PC-3 (cell line): ENCODE measurements around the gene SH2D1A. TPM values are rescaled to one million over a fixed set of nuclear protein-coding genes. Genes with fewer than 3 reads are reported as not detected.

Experiments used
- ATAC-seq: fragments of 200-7000 bp; cut with Tn5 transposase; 2 replicates; pipeline ENCODE4 v1.9.1; 2020; ENCODE audit warnings: mild to moderate bottlenecking, moderate library complexity
- BruUV-seq: library from RNA; stranded (reverse); fragments of 400-500 nt; replicated peaks from 2 replicates; lab custom pipeline; 2021; lab: Mats Ljungman, UMichigan
- CTCF ChIA-PET: fragments of 300-600 bp; sonication (Branson Sonifier 250); formaldehyde crosslinking; loops from one replicate; lab custom pipeline; 2022; ENCODE audit warnings: antibody characterized with exemption; lab: Charles Lee
- POLR2A ChIA-PET: fragments of 300-600 bp; sonication (Branson Sonifier 250); formaldehyde crosslinking; loops from one replicate; lab custom pipeline; 2022; ENCODE audit warnings: antibody characterized with exemption; ENCODE audit not compliant: unreplicated experiment; lab: Charles Lee
- DNase-seq: peaks from one replicate; pipeline ENCODE4 v3.0.0-alpha.2; 2015
- H2AFZ ChIP-seq: fragments of 300-600 bp; sonication (generic); 2 replicates; pipeline ENCODE4 v1.6.0; 2016; ENCODE audit warnings: antibody characterized with exemption, low read length
- H3F3A ChIP-seq: fragments of 300-600 bp; sonication (generic); one replicate; pipeline ENCODE4 v1.6.0; 2017; ENCODE audit warnings: antibody characterized with exemption, low read length, control low read depth, mild to moderate bottlenecking; ENCODE audit not compliant: unreplicated experiment
- H3K27ac ChIP-seq: fragments of 300-600 bp; sonication (generic); 2 replicates; pipeline ENCODE4 v1.5.1; 2016; ENCODE audit warnings: mild to moderate bottlenecking, low read length
- H3K27me3 ChIP-seq: fragments of 300-600 bp; sonication (generic); 2 replicates; pipeline ENCODE4 v1.6.1; 2016; ENCODE audit warnings: low read length, mixed read lengths
- H3K36me3 ChIP-seq: fragments of 300-600 bp; sonication (generic); 2 replicates; pipeline ENCODE4 v1.6.1; 2016; ENCODE audit warnings: low read depth, mixed run types, low read length, mixed read lengths
- H3K4me1 ChIP-seq: fragments of 300-600 bp; sonication (generic); 2 replicates; pipeline ENCODE4 v1.5.1; 2016; ENCODE audit warnings: low read length; ENCODE audit not compliant: insufficient read depth
- H3K4me2 ChIP-seq: fragments of 300-600 bp; sonication (generic); 2 replicates; pipeline ENCODE4 v1.6.0; 2016; ENCODE audit warnings: low read length
- H3K4me3 ChIP-seq: fragments of 300-600 bp; sonication (generic); 2 replicates; pipeline ENCODE4 v1.5.1; 2016; ENCODE audit warnings: mild to moderate bottlenecking, low read length, mixed read lengths
- H3K79me2 ChIP-seq: fragments of 300-600 bp; sonication (generic); 2 replicates; pipeline ENCODE4 v1.6.1; 2017; ENCODE audit warnings: low read length, mixed read lengths
- H3K9ac ChIP-seq: fragments of 300-600 bp; sonication (generic); 2 replicates; pipeline ENCODE4 v1.6.0; 2016; ENCODE audit warnings: mild to moderate bottlenecking, low read length
- H3K9me2 ChIP-seq: fragments of 300-600 bp; sonication (generic); replicated peaks from 2 replicates; pipeline ENCODE4 v1.6.1; 2016; ENCODE audit warnings: mixed run types, low read length, mixed read lengths
- H3K9me3 ChIP-seq: fragments of 300-600 bp; sonication (generic); 2 replicates; pipeline ENCODE4 v1.6.1; 2016; ENCODE audit warnings: low read length, mixed read lengths
- H4K20me1 ChIP-seq: fragments of 300-600 bp; sonication (generic); 2 replicates; pipeline ENCODE4 v1.6.1; 2016; ENCODE audit warnings: low read length, mixed read lengths
- EZH2 ChIP-seq: fragments of 300-600 bp; sonication (generic); IDR thresholded peaks from one replicate; pipeline ENCODE4 v1.6.1; 2017; ENCODE audit warnings: antibody characterized with exemption, mild to moderate bottlenecking, low read length; ENCODE audit not compliant: unreplicated experiment
- EZH2phosphoT487 ChIP-seq: fragments of 300-600 bp; sonication (generic); IDR thresholded peaks from 2 replicates; pipeline ENCODE4 v1.6.1; 2018; ENCODE audit warnings: mild to moderate bottlenecking, antibody characterized with exemption, low read length, borderline replicate concordance
- intact Hi-C: fragments of 100-400 bp; cut with micrococcal nuclease; formaldehyde crosslinking; loops from 2 replicates; pipeline ENCODE4 v1.9.0; 2023
- total RNA-seq: library from RNA; depleted of rRNA; stranded (reverse); fragments of >200 nt; gene quantifications from 2 replicates; pipeline ENCODE4 v1.2.3, GENCODE V29; 2014
- TF ChIP-seq, protein P1 (sequence below): fragments of 300-600 bp; sonication (generic); conservative IDR thresholded peaks from 2 replicates; pipeline ENCODE4 v1.5.1; 2017; ENCODE audit warnings: antibody characterized with exemption, low read depth, mild to moderate bottlenecking, low read length

The SH2D1A gene
- total RNA-seq, 1 experiment from 2014 or later: not detected

GRCh38 chrX:124348182-124348581 is 1.8 kb downstream of the SH2D1A start:
- Histone ChIP-seq H4K20me1 (no peaks in the 10 kb centered on the region), H3K4me1 (no peaks in the 10 kb centered on the region; the same call in 1 of the 2 replicates), H3K27me3 (no peaks in the 10 kb centered on the region), H3K36me3 (no peaks in the 10 kb centered on the region), H3K27ac (no peak overlapping the region), H3K4me3 (no peak overlapping the region), H3K9ac (no peak overlapping the region), H3K79me2 (no peaks in the 10 kb centered on the region), H3K9me2 (no peaks in the 10 kb centered on the region), H3K4me2 (no peak overlapping the region), H3F3A (no peaks in the 10 kb centered on the region), H2AFZ (no peak overlapping the region), H3K9me3 (no peaks in the 10 kb centered on the region)
- intact Hi-C loops: no loop called here
- no TSS peak for BruUV-seq
- no peak for TF ChIP-seq EZH2phosphoT487
- TF ChIP-seq EZH2: no peak
- TF ChIP-seq, protein P1, sequence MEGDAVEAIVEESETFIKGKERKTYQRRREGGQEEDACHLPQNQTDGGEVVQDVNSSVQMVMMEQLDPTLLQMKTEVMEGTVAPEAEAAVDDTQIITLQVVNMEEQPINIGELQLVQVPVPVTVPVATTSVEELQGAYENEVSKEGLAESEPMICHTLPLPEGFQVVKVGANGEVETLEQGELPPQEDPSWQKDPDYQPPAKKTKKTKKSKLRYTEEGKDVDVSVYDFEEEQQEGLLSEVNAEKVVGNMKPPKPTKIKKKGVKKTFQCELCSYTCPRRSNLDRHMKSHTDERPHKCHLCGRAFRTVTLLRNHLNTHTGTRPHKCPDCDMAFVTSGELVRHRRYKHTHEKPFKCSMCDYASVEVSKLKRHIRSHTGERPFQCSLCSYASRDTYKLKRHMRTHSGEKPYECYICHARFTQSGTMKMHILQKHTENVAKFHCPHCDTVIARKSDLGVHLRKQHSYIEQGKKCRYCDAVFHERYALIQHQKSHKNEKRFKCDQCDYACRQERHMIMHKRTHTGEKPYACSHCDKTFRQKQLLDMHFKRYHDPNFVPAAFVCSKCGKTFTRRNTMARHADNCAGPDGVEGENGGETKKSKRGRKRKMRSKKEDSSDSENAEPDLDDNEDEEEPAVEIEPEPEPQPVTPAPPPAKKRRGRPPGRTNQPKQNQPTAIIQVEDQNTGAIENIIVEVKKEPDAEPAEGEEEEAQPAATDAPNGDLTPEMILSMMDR: no peak
- CTCF ChIA-PET: no interaction called here
- DNase-seq (no peak), ATAC-seq (no peak)
- POLR2A ChIA-PET: no interaction called here

GRCh38 chrX:124348885-124349453 is 2.6 kb downstream of the SH2D1A start:
- no peaks in the 10 kb centered on the region for H3K9me3 ChIP-seq
- DNase-seq: no peak
- H3K36me3 ChIP-seq: no peaks in the 10 kb centered on the region
- ChIA-PET POLR2A (no interaction called here), CTCF (no interaction called here)
- H3K4me1 ChIP-seq: peaks cover 2% of the 10 kb centered on the region
- no peaks in the 10 kb centered on the region for H3K27me3 ChIP-seq
- no peak overlapping the region for H3K4me2 ChIP-seq
- no peaks in the 10 kb centered on the region for H3K9me2 ChIP-seq
- intact Hi-C loops: no loop called here
- no peak overlapping the region for H2AFZ ChIP-seq
- no TSS peak for BruUV-seq
- TF ChIP-seq, protein P1: no peak
- TF ChIP-seq EZH2: no peak
- no peak for TF ChIP-seq EZH2phosphoT487
- no peak overlapping the region for H3K4me3 ChIP-seq
- H3F3A ChIP-seq: no peaks in the 10 kb centered on the region
- no peaks in the 10 kb centered on the region for H4K20me1 ChIP-seq
- no peak overlapping the region for H3K27ac ChIP-seq
- no peak for ATAC-seq
- H3K79me2 ChIP-seq: no peaks in the 10 kb centered on the region
- H3K9ac ChIP-seq: no peak overlapping the region

DNA sequence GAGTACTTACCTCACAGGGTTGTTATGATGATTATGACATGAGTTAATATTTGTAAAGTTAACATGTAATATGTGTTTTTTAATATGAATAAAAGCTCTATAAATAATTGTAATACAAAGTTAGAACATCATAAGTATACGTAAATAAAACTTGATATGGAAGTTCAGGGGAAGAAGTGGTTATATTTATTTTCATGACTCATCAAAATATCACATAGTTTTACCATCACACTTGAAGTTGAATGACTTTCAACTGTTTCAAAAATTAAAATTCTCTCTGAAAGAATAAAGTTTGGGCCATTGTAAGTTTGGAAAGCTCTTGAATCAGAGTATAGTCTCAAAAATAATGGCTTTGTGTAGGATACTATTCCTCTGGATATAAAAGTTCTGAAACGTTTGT is 8.3 kb downstream of the SH2D1A start:
- POLR2A ChIA-PET: no interaction called here
- ATAC-seq (peak; percentile 27; the same call in 1 of the 2 replicates), DNase-seq (peak; percentile 18)
- H3K27ac ChIP-seq: peak overlapping the region; percentile 72
- H3K27me3 ChIP-seq: no peaks in the 10 kb centered on the region
- no peaks in the 10 kb centered on the region for H3K9me2 ChIP-seq
- peak overlapping the region; percentile 38; the same call in 1 of the 2 replicates for H2AFZ ChIP-seq
- peak overlapping the region; percentile 54; the same call in 1 of the 2 replicates for H3K4me2 ChIP-seq
- BruUV-seq: no TSS peak
- H3F3A ChIP-seq: no peaks in the 10 kb centered on the region
- peaks cover 16% of the 10 kb centered on the region for H3K4me1 ChIP-seq
- CTCF ChIA-PET: interaction anchor here (0.6 kb wide), 1 partner anchor 19 kb away, joined by 4 read pairs; no protein-coding TSS in a partner anchor
- H3K9ac ChIP-seq: no peak overlapping the region
- H3K9me3 ChIP-seq: no peaks in the 10 kb centered on the region
- no peaks in the 10 kb centered on the region for H4K20me1 ChIP-seq
- H3K36me3 ChIP-seq: no peaks in the 10 kb centered on the region
- H3K79me2 ChIP-seq: no peaks in the 10 kb centered on the region
- intact Hi-C loops: loop anchor here (2.0 to 10.0 kb wide), 2 partner anchors 16 to 60 kb away; no protein-coding TSS in a partner anchor
- no peak for TF ChIP-seq EZH2
- H3K4me3 ChIP-seq: no peak overlapping the region
